Measurements from ENCODE around the gene TMEM151B.
"Not testable (repeated sequence)": the region's sequence is repeated elsewhere in the genome, so short reads cannot be mapped to it uniquely, and the experiment has no call there.

Gene TMEM151B

GRCh38 chr6:44304282-44305199 lies 34.3 kb downstream of the TMEM151B start:
- peak; percentile 54 for DNase-seq (ENCODE audit: low spot score)

- DNase-seq (ENCODE audit: low spot score) = no peak
These were observed 35.0 kb downstream of the TMEM151B start for GRCh38 chr6:44305200-44305725.

- DNase-seq (ENCODE audit: low spot score) = no peak
These were observed 36.5 kb downstream of the TMEM151B start for GRCh38 chr6:44306710-44307109.

GRCh38 chr6:44307217-44307616 lies 37.0 kb downstream of the TMEM151B start:
- DNase-seq (ENCODE audit: low spot score) = no peak

- no peak for DNase-seq (ENCODE audit: low spot score)
These were observed 38.8 kb downstream of the TMEM151B start for GRCh38 chr6:44309092-44309491.

GRCh38 chr6:44309631-44310030 lies 39.4 kb downstream of the TMEM151B start:
- no peak for DNase-seq (ENCODE audit: low spot score)

GRCh38 chr6:44310241-44310640 lies 40.0 kb downstream of the TMEM151B start:
- no peak for DNase-seq (ENCODE audit: low spot score)

- DNase-seq (ENCODE audit: low spot score) = no peak
These were observed 41.1 kb downstream of the TMEM151B start for GRCh38 chr6:44311304-44311703.

- DNase-seq (ENCODE audit: low spot score) = no peak
These were observed 41.5 kb downstream of the TMEM151B start for GRCh38 chr6:44311767-44312166.

- peak; percentile 94 for DNase-seq (ENCODE audit: low spot score)
These were observed 42.9 kb downstream of the TMEM151B start, which contains the start of gene AARS2 for GRCh38 chr6:44312901-44313788. AARS2 (minus strand) TSS chr6:44313347; CDS start chr6:44313323, 24 bp downstream.

- DNase-seq (ENCODE audit: low spot score) = not testable (repeated sequence)
These were observed 44.4 kb downstream of the TMEM151B start for GRCh38 chr6:44314657-44315056.

- no peak for DNase-seq (ENCODE audit: low spot score)
These were observed 45.3 kb downstream of the TMEM151B start for GRCh38 chr6:44315516-44315915.

- DNase-seq (ENCODE audit: low spot score) = no peak
These were observed 45.7 kb downstream of the TMEM151B start for GRCh38 chr6:44315951-44316350.

GRCh38 chr6:44316481-44316880 lies 46.2 kb downstream of the TMEM151B start:
- DNase-seq (ENCODE audit: low spot score) = no peak

GRCh38 chr6:44317136-44317631 lies 46.9 kb downstream of the TMEM151B start:
- not testable (repeated sequence) for DNase-seq (ENCODE audit: low spot score)

- DNase-seq (ENCODE audit: low spot score) = no peak
These were observed 51.0 kb downstream of the TMEM151B start for GRCh38 chr6:44321210-44321609.

GRCh38 chr6:44327096-44327495 lies 56.8 kb downstream of the TMEM151B start:
- DNase-seq (ENCODE audit: low spot score) = no peak

- no peak for DNase-seq (ENCODE audit: low spot score)
These were observed 57.5 kb downstream of the TMEM151B start for GRCh38 chr6:44327760-44328159.

- not testable (repeated sequence) for DNase-seq (ENCODE audit: low spot score)
These were observed 58.0 kb downstream of the TMEM151B start for GRCh38 chr6:44328203-44328602.

GRCh38 chr6:44329858-44330257 lies 59.6 kb downstream of the TMEM151B start:
- no peak for DNase-seq (ENCODE audit: low spot score)

- DNase-seq (ENCODE audit: low spot score) = no peak
These were observed 62.3 kb downstream of the TMEM151B start for GRCh38 chr6:44332585-44332984.

- no peak for DNase-seq (ENCODE audit: low spot score)
These were observed 63.1 kb downstream of the TMEM151B start for GRCh38 chr6:44333273-44333919.

Measured in NAMALWA (cell line).